GM10266 (cell line): Measurements from ENCODE around the gene PRKG1.

Experiments used
- DNase-seq: peaks from one replicate; pipeline ENCODE4 v3.0.0; 2012; ENCODE audit errors: extremely low spot score
- CTCF ChIP-seq: IDR thresholded peaks from 2 replicates; pipeline ENCODE4 v1.5.1; 2012; ENCODE audit warnings: mild to moderate bottlenecking, low read depth; ENCODE audit not compliant: control insufficient read depth, insufficient read depth; ENCODE audit errors: missing control alignments

PRKG1 gene

GRCh38 chr10:51606825-51607462 is 532.7 kb downstream of the PRKG1 start:
- DNase-seq = no peak
- TF ChIP-seq CTCF = no peak

DNA sequence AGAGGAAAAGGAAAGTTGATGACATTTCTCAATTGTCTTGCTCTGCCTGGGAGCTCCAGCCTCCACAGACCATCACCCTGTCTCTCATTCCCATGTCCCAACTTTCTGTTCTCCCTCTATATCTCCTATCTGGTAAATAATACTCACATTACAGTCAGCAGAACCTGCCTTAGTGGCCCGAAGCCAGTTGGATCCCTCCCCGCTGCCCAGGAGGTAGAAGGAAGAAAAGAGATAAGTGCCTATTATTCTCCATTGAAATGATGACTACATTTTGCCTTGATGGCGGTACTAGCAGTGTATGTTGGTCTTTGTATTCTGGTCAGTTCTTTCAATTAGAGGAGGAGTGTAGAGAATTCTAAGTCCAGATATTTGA is 533.2 kb downstream of the PRKG1 start:
- no peak for DNase-seq
- no peak for TF ChIP-seq CTCF

DNA sequence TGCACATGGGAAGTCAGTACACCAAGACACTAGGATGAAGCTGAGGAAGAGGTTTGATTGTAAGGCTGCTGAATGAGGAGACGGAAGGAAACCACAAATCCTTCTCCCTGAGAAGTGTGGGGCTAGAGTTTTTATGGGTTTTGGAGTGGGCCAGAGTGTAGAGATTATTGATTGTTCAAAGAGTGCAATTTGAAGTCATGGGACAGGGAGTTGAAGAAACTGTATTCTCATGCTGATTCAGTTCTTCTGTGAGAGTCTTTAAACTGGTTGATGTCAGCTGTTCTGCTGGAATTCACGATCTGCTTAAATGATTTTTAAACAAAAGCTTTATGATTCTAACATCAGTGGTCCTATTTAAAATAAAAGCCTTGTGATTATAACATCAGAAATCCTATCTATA is 533.9 kb downstream of the PRKG1 start:
- TF ChIP-seq CTCF = no peak
- DNase-seq = no peak

- DNase-seq = no peak
- TF ChIP-seq CTCF = no peak
These were observed 541.5 kb downstream of the PRKG1 start for GRCh38 chr10:51615764-51616298.

DNA sequence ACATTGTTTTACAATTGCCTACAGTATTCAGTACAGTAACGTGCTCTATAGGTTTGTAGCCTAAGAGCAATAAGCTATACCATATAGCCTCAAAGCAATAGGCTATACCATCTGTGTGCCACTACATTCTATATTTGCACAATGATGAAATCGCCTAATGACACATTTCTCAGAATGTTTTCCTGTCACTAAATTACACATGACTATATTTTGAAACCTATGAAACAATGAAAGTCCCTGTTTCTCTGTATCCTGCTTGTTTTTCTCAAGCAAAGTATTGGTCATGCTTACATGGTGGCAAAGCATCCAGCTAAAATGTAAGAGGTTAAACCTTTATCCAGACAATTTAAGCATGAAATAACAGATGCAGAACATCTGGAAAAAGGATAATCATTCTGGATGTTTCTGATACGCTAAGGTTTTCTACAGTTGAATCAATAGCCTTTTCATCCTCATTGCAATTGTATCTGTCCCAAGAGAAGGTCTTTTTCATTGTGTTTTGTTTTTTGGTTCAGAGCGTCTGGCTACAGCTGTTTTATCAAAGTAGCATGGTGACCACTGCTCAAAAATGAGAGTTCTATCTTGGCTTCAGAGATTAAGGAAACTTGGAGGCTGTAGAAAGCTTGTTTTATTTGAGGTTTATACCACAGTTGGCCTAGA is 543.4 kb downstream of the PRKG1 start:
- no peak for DNase-seq
- no peak for TF ChIP-seq CTCF

GRCh38 chr10:51619365-51619764 is 545.1 kb downstream of the PRKG1 start:
- no peak for TF ChIP-seq CTCF
- DNase-seq = no peak

GRCh38 chr10:51620131-51620530 is 545.8 kb downstream of the PRKG1 start:
- peak; percentile 5 for DNase-seq
- TF ChIP-seq CTCF = no peak
